ENCODE measurements around the gene CALB2.

- no peak for TF ChIP-seq TAF1 (IDR thresholded peaks at IDR 0.05; ENCODE audit: low read depth, low read length)
- TF ChIP-seq POLR2A (IDR thresholded peaks at IDR 0.05; ENCODE audit: low read depth, low read length): no peak
- no peak for TF ChIP-seq POLR2AphosphoS5 (IDR thresholded peaks at IDR 0.05; ENCODE audit: low read depth, low read length)
- TF ChIP-seq SPI1 (IDR thresholded peaks at IDR 0.05; ENCODE audit: low read depth, low read length): no peak
These were observed 73.5 kb downstream of the CALB2 start for GRCh38 chr16:71431991-71432390.

Data from GM12891 (cell line).